LNCAP (cell line): Measurements from ENCODE around the gene NBDY.

Experiments used
- TF ChIP-seq, protein P1 (sequence below): fragments of 450-650 bp; IDR thresholded peaks from 2 replicates; pipeline ENCODE4 v1.5.1; 2017; ENCODE audit warnings: mild to moderate bottlenecking

NBDY gene

DNA sequence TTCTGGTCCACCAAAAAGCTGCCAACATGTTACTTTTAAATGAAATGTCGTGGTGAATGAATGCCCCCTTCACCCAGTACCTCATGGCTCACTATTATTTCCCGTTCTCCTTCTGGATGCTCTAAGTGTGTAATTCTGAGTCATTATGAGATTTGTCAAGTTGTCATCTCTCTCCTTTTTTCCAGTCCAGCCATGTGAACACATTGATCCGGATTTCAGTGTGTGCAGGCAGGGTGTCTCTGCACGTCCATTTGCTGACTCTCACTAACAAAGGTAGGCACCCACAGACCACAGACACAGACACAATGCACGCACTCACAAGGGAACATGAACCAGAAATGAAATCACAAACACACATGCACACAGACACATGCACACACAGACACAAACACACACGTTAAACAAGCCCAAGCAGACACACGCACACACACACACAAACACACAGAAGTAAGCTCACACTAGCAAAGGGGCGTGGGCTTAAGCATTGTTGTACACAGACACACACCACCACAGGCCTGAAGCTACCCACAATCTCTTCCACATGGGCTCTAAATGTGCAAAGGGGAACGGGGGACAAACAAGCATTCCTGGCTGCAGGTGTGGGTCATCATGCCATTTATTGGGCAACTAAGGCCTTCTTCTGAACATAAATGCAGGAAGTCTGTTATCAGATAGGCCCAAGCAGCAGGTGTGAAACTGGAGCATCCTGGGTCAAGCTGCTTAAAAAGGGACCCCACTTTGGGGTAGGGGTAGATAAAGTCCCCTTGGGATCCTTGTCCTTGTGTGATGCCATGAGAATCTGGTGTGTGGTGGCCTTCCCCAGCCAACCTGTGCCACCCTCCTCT, 58.1 kb downstream of the NBDY start:
- TF ChIP-seq, protein P1, sequence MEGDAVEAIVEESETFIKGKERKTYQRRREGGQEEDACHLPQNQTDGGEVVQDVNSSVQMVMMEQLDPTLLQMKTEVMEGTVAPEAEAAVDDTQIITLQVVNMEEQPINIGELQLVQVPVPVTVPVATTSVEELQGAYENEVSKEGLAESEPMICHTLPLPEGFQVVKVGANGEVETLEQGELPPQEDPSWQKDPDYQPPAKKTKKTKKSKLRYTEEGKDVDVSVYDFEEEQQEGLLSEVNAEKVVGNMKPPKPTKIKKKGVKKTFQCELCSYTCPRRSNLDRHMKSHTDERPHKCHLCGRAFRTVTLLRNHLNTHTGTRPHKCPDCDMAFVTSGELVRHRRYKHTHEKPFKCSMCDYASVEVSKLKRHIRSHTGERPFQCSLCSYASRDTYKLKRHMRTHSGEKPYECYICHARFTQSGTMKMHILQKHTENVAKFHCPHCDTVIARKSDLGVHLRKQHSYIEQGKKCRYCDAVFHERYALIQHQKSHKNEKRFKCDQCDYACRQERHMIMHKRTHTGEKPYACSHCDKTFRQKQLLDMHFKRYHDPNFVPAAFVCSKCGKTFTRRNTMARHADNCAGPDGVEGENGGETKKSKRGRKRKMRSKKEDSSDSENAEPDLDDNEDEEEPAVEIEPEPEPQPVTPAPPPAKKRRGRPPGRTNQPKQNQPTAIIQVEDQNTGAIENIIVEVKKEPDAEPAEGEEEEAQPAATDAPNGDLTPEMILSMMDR, result no peak

DNA sequence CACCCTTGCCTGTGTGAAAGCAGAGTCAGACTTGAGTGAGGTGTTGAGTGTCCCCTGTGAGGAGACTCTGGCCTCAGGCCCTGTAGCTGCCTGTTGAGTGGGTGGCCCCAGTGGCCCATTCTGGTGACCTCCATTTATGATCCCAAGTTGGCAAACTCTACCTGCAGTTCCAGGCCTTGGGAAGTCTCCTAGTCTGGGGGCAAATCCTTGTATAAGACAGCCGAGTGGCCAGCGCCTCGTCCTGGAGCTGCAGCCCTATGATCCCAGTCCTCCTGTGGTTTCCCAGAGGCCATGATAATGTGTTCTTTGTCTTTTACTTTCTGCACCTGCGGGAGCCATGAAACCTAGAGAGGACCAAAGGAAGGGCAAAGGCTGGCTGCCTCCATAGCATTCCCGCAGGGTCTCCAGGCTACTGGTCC, 58.7 kb downstream of the NBDY start:
- TF ChIP-seq, protein P1, result no peak

DNA sequence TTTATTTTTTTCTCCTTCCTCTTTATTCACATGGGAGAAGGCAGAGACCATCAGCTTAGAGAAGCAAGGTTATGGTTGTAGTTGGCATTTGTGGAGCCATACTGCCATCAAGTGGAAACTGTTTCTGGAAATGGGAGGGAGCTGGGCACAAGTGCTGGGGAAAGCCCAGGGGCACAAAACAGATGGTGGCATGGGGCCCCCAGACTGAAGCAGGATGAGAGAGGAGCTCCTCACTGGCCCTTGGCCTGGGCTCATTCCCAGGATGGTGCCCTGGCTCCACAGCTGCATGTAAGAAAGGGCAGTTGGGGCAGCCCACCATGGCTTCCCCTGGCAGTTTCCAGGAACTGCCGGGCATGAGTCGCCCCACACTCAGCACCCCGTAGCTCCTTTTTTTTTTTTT, 59.2 kb downstream of the NBDY start:
- TF ChIP-seq, protein P1, result no peak

DNA sequence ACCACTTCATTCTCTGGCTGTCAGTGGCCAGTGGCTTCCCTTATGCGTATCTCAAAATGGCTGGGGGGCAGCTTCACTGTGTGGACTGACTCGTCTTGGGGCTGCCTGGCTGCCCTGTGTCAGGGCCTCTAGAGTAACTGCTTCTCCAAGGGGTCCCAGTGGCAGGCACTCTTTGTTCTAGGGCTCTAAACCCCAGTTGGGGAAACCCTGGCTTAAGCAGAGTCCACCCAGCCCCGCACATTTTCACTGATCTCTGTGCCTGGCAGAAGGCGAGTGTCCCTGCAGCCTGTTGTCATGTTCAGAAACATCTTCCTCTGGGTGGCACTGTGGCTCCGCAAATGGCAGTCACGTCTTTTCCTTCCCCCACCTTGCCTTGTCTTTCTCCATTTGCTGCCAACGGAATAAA, 59.7 kb downstream of the NBDY start:
- TF ChIP-seq, protein P1, result no peak

DNA sequence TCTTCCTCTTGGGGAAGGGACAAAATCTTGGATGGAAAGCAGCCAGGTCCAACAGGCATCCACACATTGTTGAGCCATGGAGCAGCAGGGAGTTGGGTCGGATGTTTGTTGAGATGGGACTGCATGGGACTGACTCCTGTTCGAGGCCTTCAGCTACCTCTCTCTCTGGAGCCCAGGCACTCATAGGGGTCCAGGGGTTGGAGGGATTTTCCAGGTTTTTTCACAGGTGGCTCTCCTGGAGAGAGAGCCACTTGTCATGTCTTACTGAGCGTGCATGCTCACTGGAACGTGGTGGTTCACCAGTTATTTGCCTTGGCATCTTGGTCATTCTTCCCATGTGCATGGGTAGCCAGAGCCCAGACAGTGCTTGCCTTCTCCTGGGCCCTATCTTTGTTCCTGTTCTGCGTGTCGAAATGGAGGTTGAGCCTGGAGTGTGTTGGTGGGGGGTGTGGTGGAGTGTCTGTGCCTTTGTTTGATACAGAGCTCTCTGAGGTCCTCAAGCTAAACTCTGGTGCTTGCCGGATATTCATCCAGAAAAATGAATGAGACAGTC, 60.6 kb downstream of the NBDY start:
- TF ChIP-seq, protein P1, result no peak

DNA sequence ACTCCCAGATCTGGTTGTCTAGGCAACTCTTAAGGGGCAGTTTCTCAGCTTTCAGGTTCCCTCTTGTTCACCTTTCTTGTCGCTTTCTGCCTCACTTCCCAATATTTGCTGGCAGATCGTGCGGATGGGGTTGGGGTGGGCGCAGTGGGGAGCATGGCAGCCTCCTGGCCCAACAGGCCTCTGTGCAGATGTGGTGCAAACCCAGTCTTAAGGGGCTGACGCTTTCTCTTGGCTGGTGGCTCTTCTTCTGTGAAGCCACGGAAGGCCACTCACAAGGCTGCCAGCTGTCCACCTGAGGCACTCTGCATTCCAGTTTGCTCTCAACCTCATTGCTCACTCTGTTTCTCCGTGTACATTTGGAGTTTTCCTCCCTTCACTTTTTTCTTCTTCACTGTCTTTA, 61.7 kb downstream of the NBDY start:
- TF ChIP-seq, protein P1, result no peak

DNA sequence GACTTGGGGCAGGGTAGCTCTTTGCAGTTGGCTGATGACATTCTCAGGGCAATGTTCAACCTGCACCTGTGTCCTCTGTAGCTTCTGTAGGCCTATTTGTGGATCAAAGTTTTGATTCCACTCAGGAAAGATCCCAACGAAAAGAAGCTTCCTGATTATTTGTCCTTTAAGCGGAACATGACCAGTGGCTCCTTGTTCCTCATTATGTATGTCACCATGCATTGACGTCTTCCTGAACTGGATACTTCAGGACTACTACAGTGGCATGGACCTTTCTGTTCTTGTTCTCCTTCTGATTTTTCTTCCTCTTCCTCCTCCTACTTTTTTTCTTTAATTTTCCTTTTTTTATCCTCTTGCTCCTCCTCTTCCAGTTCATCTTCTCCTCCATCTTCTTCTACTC, 62.4 kb downstream of the NBDY start:
- TF ChIP-seq, protein P1, result no peak
